ENCODE measurements around the gene SPART.

DNA sequence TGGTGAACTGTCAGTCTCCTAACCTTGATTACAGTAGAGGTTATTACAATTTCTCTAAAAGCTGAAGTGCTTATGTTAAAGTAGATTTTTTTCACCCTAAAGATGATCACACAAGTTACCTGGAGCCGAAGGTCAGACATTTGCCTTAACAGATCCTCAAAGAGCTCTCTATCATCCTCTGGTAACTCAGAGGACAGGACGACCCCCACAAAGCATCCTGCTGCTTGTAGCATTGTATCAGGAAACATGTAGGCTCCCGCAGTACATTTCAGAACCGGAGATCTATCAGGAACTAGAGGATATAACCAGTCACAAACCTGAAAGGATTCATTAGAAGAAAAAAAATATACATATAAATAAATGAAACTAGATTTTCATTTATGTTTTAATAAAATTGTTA lies 14.9 kb downstream of the SPART start:
- TF ChIP-seq CTCF (IDR thresholded peaks at IDR 0.05; ENCODE audit: poor library complexity, severe bottlenecking): no peak
- no peak for TF ChIP-seq EZH2 (IDR thresholded peaks at IDR 0.05; ENCODE audit: borderline replicate concordance, insufficient read depth, low read length, poor library complexity, severe bottlenecking)
- TF ChIP-seq TAF1 (IDR thresholded peaks at IDR 0.05; ENCODE audit: low read depth): no peak

Measured in neural cell (in vitro differentiated cells).